A549 treated with Mapracorat at 1 μM for 4 hours (cell line): ENCODE results near the gene EEF1A2. TPM values are rescaled to one million over a fixed set of nuclear protein-coding genes. Genes with fewer than 3 reads are reported as not detected.

ENCODE experiments used
- total RNA-seq: library from RNA; stranded (reverse); fragments of 200-300 nt; extraction: Qiagen RNA extraction; gene quantifications from 5 replicates; pipeline ENCODE4 v1.2.3, GENCODE V29; 2022

The EEF1A2 gene
- total RNA-seq: 132 to 182 TPM (median 150 TPM) in 5 replicates

DNA sequence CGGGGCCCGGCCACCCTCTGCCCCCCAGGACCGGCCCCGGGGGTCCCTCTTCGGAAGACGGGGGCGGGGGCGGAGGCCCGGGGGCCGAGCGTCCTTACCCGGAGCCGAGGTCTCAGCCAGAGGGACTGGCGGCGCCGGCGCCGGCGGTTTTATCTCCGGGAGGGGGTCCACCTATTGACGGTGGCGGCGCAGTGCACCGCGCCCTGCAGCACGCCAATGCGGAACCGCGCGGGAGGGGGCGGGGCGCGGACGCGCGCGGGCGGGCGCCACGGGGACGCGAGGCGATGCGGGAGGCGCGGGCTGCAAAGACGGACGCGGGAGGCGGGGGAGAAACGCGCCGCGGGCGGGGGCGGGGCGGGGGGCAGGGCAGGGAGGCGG lies at the start of gene EEF1A2:
Gene EEF1A2 (minus strand): TSS at position 124 of the 378 bp plus-strand sequence. CDS start 1,320 bp downstream, outside the sequence.

DNA sequence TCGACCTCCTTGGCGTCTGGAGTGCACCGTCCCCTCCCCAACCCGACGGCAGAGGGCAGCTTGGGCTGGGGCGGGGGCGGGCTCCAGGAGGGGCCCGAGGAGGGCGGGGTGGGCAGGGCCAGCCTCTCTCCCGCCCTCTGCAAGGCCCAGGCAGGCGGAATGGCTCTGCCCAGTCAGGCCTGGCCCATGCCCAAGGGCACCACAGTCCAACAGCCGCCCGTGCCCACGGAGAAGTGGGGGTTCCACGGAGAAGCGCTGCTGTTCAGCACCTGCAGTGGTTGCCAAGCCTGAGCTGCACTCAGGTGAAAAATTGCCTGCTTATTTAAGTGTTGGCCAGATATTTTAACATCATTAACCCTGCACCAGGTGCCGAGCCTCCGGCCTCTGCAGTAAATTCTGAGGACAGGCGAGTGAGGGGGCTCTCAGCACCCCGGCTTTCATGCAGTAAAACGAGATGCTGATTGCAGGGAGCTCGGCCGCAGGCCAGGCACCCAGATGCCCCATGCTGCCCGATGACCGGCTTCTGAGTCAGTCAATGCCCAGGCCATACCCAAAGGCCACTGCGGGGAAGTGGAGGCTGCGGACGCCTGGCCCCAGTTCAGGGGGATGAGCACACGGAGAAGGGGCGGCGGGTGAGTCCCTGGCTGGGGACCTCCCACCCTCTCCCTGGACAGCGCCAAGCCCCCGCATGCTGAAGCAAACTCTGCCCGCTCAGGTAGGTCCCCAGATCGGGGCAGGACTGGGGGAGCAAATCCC lies 49.0 kb upstream of the EEF1A2 start, which contains the start of gene SRMS:
Gene SRMS (minus strand): TSS at position 25 of the 756 bp plus-strand sequence. CDS start 286 bp downstream, outside the sequence.

DNA sequence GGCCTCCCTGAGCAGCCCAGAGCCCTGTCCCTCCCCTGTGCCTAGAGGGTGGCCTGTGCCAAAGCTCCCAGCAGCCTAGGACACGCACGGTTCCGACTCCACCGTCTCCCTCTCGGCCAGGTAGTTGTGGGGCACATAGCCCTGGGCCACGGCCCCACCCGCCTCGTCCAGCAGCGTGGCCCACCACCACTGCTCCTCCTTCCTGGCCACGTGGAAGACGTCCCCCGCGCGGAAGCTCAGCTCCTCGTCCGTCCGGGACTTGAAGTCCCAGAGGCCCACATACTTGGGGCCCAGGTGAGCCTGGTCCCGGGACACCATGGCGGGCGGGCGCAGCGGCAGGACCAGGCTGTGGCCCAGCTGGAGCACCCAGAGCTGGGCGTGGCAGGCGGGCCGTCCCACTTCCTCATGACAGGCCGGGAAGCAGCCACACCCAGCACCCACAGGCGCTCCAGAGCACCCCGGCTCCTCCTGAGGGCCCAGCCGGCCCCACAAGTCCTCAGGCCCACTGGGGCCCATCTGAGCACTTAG lies 38.2 kb upstream of the EEF1A2 start, which contains the start of gene PTK6:
Gene PTK6 (minus strand): TSS at position 380 of the 528 bp plus-strand sequence. CDS start 62 bp downstream, at position 318.

GRCh38 chr20:63520504-63520933 lies 21.6 kb upstream of the EEF1A2 start, which contains the start of gene PPDPF:
Gene PPDPF, plus strand, starts transcription at chr20:63520765. Its CDS starts 544 bp downstream, at chr20:63521309.

GRCh38 chr20:63471981-63472831 lies 26.7 kb downstream of the EEF1A2 start, which contains the start of gene KCNQ2:
Gene KCNQ2, minus strand, starts transcription at chr20:63472655. Its CDS starts 192 bp downstream, at chr20:63472463.

Other genes with a start within 250 kb of the EEF1A2 start
- 4.4 to 8.3 TPM (median 5.2 TPM) in 5 replicates for gene NKAIN4, start 244.6 kb downstream of the EEF1A2 start, total RNA-seq
- 47.8 to 72.9 TPM (median 70.6 TPM) in 5 replicates for gene ARFGAP1, start 226.3 kb downstream of the EEF1A2 start, total RNA-seq
- 0.30 to 1.4 TPM (median 0.95 TPM) in 5 replicates for gene COL20A1, start 205.9 kb downstream of the EEF1A2 start, total RNA-seq
- gene CHRNA4, start 137.7 kb downstream of the EEF1A2 start, total RNA-seq: 0.15 to 0.38 TPM (median 0.34 TPM) in 5 replicates
- 0.21 to 0.72 TPM (median 0.57 TPM) in 5 replicates for gene KCNQ2, start 26.4 kb downstream of the EEF1A2 start, total RNA-seq
- gene PPDPF, start 21.7 kb upstream of the EEF1A2 start, total RNA-seq: 265 to 337 TPM (median 318 TPM) in 5 replicates
- gene PTK6, start 38.3 kb upstream of the EEF1A2 start, total RNA-seq: 2.4 to 3.6 TPM (median 3.1 TPM) in 5 replicates
- gene SRMS, start 48.7 kb upstream of the EEF1A2 start, total RNA-seq: 0.10 to 0.16 TPM in 2 of 5 replicates, not detected in the others
- gene FNDC11, start 55.1 kb upstream of the EEF1A2 start, total RNA-seq: 0.18 to 0.46 TPM (median 0.25 TPM) in 5 replicates
- 15.8 to 24.2 TPM (median 22.2 TPM) in 5 replicates for gene HELZ2, start 75.2 kb upstream of the EEF1A2 start, total RNA-seq
- 7.9 to 10.7 TPM (median 9.8 TPM) in 5 replicates for gene GMEB2, start 128.0 kb upstream of the EEF1A2 start, total RNA-seq
- gene STMN3, start 154.3 kb upstream of the EEF1A2 start, total RNA-seq: 7.7 to 11.7 TPM (median 9.6 TPM) in 5 replicates
- 3.4 to 10.0 TPM (median 7.0 TPM) in 5 replicates for gene RTEL1, start 159.2 kb upstream of the EEF1A2 start, total RNA-seq
- gene TNFRSF6B, start 197.6 kb upstream of the EEF1A2 start, total RNA-seq: 0.35 to 1.5 TPM (median 0.93 TPM) in 5 replicates
- 30.6 to 40.0 TPM (median 36.2 TPM) in 5 replicates for gene ARFRP1, start 208.9 kb upstream of the EEF1A2 start, total RNA-seq
- 22.0 to 30.9 TPM (median 26.9 TPM) in 5 replicates for gene ZGPAT, start 209.0 kb upstream of the EEF1A2 start, total RNA-seq
- gene LIME1, start 237.6 kb upstream of the EEF1A2 start, total RNA-seq: 5.6 to 12.4 TPM (median 9.3 TPM) in 5 replicates
- 55.9 to 105 TPM (median 96.0 TPM) in 5 replicates for gene SLC2A4RG, start 240.7 kb upstream of the EEF1A2 start, total RNA-seq